Measurements from ENCODE around the gene TRIM8. TPM values are rescaled to one million over a fixed set of nuclear protein-coding genes. Genes with fewer than 3 reads are reported as not detected.
A peak's percentile ranks its signal among the peaks of the same experiment; 100 is the strongest.

TRIM8 gene
- total RNA-seq, 1 donor from 2014 or later, result 126 TPM

DNA sequence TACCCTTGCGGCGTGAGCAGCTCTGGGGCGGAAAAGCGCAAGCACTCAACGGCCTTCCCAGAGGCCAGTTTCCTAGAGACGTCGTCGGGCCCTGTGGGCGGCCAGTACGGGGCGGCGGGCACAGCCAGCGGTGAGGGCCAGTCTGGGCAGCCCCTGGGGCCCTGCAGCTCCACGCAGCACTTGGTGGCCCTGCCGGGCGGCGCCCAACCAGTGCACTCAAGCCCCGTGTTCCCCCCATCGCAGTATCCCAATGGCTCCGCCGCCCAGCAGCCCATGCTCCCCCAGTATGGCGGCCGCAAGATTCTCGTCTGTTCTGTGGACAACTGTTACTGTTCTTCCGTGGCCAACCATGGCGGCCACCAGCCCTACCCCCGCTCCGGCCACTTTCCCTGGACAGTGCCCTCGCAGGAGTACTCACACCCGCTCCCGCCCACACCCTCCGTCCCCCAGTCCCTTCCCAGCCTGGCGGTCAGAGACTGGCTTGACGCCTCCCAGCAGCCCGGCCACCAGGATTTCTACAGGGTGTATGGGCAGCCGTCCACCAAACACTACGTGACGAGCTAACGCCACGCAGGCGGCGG, 12.6 kb downstream of the TRIM8 start:
- Histone ChIP-seq H3K4me3 (no peak overlapping the region), H3K27ac (peak overlapping the region; percentile 33), H3K4me1 (peaks cover 60% of the 10 kb centered on the region), H3K27me3 (no peaks in the 10 kb centered on the region), H3K36me3 (peaks cover 0 to 46% of the 10 kb centered on the region in 2 donors), H3K9me3 (no peaks in the 10 kb centered on the region)
- intact Hi-C loops (cut with DNase I), result no loop called here
- no peak for TF ChIP-seq POLR2AphosphoS5 (IDR thresholded peaks at IDR 0.05; ENCODE audit: insufficient read depth in 1 of 2, low read depth in 1 of 2)
- TF ChIP-seq, protein P1, sequence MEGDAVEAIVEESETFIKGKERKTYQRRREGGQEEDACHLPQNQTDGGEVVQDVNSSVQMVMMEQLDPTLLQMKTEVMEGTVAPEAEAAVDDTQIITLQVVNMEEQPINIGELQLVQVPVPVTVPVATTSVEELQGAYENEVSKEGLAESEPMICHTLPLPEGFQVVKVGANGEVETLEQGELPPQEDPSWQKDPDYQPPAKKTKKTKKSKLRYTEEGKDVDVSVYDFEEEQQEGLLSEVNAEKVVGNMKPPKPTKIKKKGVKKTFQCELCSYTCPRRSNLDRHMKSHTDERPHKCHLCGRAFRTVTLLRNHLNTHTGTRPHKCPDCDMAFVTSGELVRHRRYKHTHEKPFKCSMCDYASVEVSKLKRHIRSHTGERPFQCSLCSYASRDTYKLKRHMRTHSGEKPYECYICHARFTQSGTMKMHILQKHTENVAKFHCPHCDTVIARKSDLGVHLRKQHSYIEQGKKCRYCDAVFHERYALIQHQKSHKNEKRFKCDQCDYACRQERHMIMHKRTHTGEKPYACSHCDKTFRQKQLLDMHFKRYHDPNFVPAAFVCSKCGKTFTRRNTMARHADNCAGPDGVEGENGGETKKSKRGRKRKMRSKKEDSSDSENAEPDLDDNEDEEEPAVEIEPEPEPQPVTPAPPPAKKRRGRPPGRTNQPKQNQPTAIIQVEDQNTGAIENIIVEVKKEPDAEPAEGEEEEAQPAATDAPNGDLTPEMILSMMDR (IDR thresholded peaks at IDR 0.05), result no peak
- no peak for TF ChIP-seq POLR2A (IDR thresholded peaks at IDR 0.05)
- DNase-seq (ENCODE audit: extremely low spot score in 2 of 2), result no peak

GRCh38 chr10:102657451-102657850, 13.2 kb downstream of the TRIM8 start:
- Histone ChIP-seq H3K9me3 (no peaks in the 10 kb centered on the region), H3K4me3 (no peak overlapping the region), H3K36me3 (peaks cover 0 to 46% of the 10 kb centered on the region in 2 donors), H3K27ac (peak overlapping the region; percentile 33), H3K4me1 (peaks cover 54% of the 10 kb centered on the region), H3K27me3 (no peaks in the 10 kb centered on the region)
- TF ChIP-seq POLR2A (IDR thresholded peaks at IDR 0.05) (no peak), POLR2AphosphoS5 (IDR thresholded peaks at IDR 0.05; ENCODE audit: insufficient read depth in 1 of 2, low read depth in 1 of 2) (no peak)
- TF ChIP-seq, protein P1 (IDR thresholded peaks at IDR 0.05), result no peak
- intact Hi-C loops (cut with DNase I), result no loop called here
- no peak for DNase-seq (ENCODE audit: extremely low spot score in 2 of 2)

DNA sequence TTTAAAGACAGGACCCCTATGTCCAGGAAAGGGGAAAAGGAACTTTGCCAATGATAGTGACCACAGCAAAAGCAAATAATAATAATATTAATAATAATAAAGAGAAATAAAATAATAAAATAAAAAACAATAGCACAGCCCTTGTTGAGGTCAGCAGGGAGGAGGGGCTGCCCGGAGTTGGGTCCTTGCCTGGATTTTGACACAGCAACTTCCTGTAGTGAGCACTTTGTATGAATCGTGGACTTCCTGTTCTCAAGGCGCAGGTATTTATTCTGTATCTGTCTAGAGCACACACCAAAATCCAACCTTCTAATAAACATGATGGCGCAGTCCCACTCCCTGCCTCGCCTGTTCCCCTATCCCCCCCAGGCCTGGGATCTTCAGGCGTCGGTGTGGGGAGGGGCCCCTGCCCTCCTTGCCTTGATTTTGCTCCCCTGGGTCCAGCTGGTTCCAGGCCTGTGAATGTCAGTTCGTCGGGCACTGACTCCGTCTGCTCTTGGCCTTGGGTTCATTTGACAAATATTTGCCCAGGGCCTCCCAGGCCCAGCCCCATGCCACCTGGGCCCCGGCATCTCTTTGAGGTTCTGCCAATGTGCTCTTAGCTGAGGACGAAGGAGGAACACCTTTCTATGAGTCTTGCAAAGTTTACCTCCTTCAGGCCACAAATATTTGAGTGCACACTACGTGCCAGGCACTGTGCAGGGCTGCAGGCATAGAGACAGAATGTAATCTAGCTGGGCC, 13.9 kb downstream of the TRIM8 start:
- H3K4me3 ChIP-seq, result no peak overlapping the region
- peak overlapping the region; percentile 33 for H3K27ac ChIP-seq
- H3K9me3 ChIP-seq, result no peaks in the 10 kb centered on the region
- no peaks in the 10 kb centered on the region for H3K27me3 ChIP-seq
- no peak for TF ChIP-seq POLR2A (IDR thresholded peaks at IDR 0.05)
- peak in 1 of 2 donors; percentile 25 for TF ChIP-seq POLR2AphosphoS5 (IDR thresholded peaks at IDR 0.05; ENCODE audit: insufficient read depth in 1 of 2, low read depth in 1 of 2)
- DNase-seq (ENCODE audit: extremely low spot score in 2 of 2), result no peak
- intact Hi-C loops (cut with DNase I), result no loop called here
- H3K36me3 ChIP-seq, result peaks cover 0 to 42% of the 10 kb centered on the region in 2 donors
- peaks cover 50% of the 10 kb centered on the region for H3K4me1 ChIP-seq

- H3K4me3 ChIP-seq, result no peak overlapping the region
- no peak for DNase-seq (ENCODE audit: extremely low spot score in 2 of 2)
- no peaks in the 10 kb centered on the region for H3K9me3 ChIP-seq
- H3K36me3 ChIP-seq, result peaks cover 0 to 40% of the 10 kb centered on the region in 2 donors
- no peaks in the 10 kb centered on the region for H3K27me3 ChIP-seq
- intact Hi-C loops (cut with DNase I), result no loop called here
- H3K27ac ChIP-seq, result no peak overlapping the region
- no peak for TF ChIP-seq POLR2AphosphoS5 (IDR thresholded peaks at IDR 0.05; ENCODE audit: insufficient read depth in 1 of 2, low read depth in 1 of 2)
- TF ChIP-seq, protein P1 (IDR thresholded peaks at IDR 0.05), result no peak
- no peak for TF ChIP-seq POLR2A (IDR thresholded peaks at IDR 0.05)
- H3K4me1 ChIP-seq, result peaks cover 46% of the 10 kb centered on the region
These were observed 14.5 kb downstream of the TRIM8 start for GRCh38 chr10:102658802-102659201.

- no peak for DNase-seq (ENCODE audit: extremely low spot score in 2 of 2)
- Histone ChIP-seq H3K4me3 (peak overlapping the region; percentile 18 to 23), H3K27me3 (no peaks in the 10 kb centered on the region), H3K36me3 (peaks cover 0 to 24% of the 10 kb centered on the region in 2 donors), H3K9me3 (no peaks in the 10 kb centered on the region), H3K27ac (peak overlapping the region; percentile 69), H3K4me1 (peaks cover 41% of the 10 kb centered on the region)
- intact Hi-C loops (cut with DNase I), result no loop called here
- TF ChIP-seq POLR2A (IDR thresholded peaks at IDR 0.05), result no peak
- TF ChIP-seq POLR2AphosphoS5 (IDR thresholded peaks at IDR 0.05; ENCODE audit: insufficient read depth in 1 of 2, low read depth in 1 of 2), result peak in 1 of 2 donors; percentile 73
These were observed 16.8 kb downstream of the TRIM8 start for GRCh38 chr10:102660888-102661657.

Measured in vagina (tissue), 2 donors.